ENCODE data around the gene KISS1R. TPM values are rescaled to one million over a fixed set of nuclear protein-coding genes. Genes with fewer than 3 reads are reported as not detected.
"Not testable (repeated sequence)": the region's sequence is repeated elsewhere in the genome, so short reads cannot be mapped to it uniquely, and the experiment has no call there.

Gene KISS1R
- total RNA-seq, 2 donors from 2014 or later: 17.5 to 53.1 TPM

DNA sequence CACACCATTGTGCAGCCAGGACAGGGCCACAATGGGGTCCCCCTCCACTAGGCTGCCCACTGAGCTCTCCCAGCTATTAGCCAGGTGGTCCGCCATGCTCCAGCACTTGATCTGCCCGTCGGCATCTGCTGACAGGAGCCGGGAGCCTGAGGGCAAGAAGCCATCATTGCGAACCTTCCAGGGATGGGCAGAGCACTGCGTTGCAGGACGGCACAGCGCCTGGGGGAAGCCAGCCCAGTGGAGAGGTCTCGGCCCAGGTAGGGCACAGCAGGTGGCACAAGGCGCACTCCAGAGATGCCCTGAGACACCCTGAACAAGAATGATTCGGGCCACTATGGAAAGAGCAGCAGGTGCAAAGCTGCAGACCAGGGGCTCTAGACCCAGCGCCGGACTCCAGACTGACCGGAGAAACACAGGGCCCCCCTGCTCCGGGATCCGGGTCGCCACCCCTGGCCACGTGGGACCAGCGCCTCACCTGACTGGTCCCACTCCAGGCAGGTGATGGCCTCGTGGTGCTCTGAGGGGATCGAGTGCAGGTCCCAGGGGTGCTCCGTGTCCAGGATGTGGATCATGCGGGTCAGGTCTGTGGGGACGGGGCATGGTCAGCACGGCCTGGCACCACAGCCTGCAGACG, 27.4 kb upstream of the KISS1R start:
- Mint-ChIP-seq H3K4me1 (peaks cover 5% of the 10 kb centered on the region), H3K27ac (no peak overlapping the region), H3K27me3 (no peaks in the 10 kb centered on the region), H3K4me3 (no peak overlapping the region), H3K36me3 (ENCODE audit: low read depth) (peaks cover 42% of the 10 kb centered on the region), H3K9me3 (no peaks in the 10 kb centered on the region)
- ATAC-seq (replicated peaks): no peak

DNA sequence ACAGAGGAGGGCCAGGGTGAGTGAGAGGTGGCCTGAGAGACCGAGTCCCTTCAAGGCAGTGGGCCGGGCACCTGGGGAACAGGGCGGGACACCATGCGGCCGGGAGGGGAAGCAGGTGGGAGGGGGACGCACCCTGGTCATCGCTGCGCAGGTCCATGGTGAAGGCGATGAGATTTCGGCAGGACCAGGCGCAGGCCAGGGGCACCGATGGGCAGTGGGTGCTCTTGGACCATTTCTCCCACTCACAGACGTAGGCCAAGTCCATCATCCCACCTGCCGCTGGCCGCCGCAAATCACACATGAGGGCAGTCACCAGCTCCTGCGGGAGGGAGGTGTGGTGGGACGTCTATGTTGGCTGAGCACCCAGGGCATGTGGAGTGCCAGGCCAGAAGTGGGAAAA, 26.3 kb upstream of the KISS1R start:
- H3K4me3 Mint-ChIP-seq: peak overlapping the region; percentile 66
- no peaks in the 10 kb centered on the region for H3K9me3 Mint-ChIP-seq
- peaks cover 33% of the 10 kb centered on the region for H3K36me3 Mint-ChIP-seq (ENCODE audit: low read depth)
- ATAC-seq (replicated peaks): no peak
- H3K4me1 Mint-ChIP-seq: peaks cover 5% of the 10 kb centered on the region
- H3K27ac Mint-ChIP-seq: peak overlapping the region; percentile 30
- no peaks in the 10 kb centered on the region for H3K27me3 Mint-ChIP-seq

GRCh38 chr19:891421-892200, 25.5 kb upstream of the KISS1R start:
- Mint-ChIP-seq H3K36me3 (ENCODE audit: low read depth) (peaks cover 38% of the 10 kb centered on the region), H3K4me3 (peak overlapping the region; percentile 85), H3K27ac (peak overlapping the region; percentile 99)
- not testable (repeated sequence) for H3K9me3 Mint-ChIP-seq; H3K27me3 Mint-ChIP-seq; ATAC-seq (replicated peaks); H3K4me1 Mint-ChIP-seq

GRCh38 chr19:892243-892893, 24.8 kb upstream of the KISS1R start:
- H3K27me3 Mint-ChIP-seq: no peaks in the 10 kb centered on the region
- peaks cover 5% of the 10 kb centered on the region for H3K4me1 Mint-ChIP-seq
- peak overlapping the region; percentile 99 for H3K27ac Mint-ChIP-seq
- peak overlapping the region; percentile 85 for H3K4me3 Mint-ChIP-seq
- peaks cover 38% of the 10 kb centered on the region for H3K36me3 Mint-ChIP-seq (ENCODE audit: low read depth)
- H3K9me3 Mint-ChIP-seq: no peaks in the 10 kb centered on the region
- ATAC-seq (replicated peaks): no peak

GRCh38 chr19:892894-893689, 24.0 kb upstream of the KISS1R start, which contains the start of the genes MED16 and RNU6-9:
Gene MED16 (minus strand): TSS chr19:893187. CDS start chr19:891131, 2,056 bp downstream.
Gene RNU6-9 (plus strand): TSS chr19:893484.
- Mint-ChIP-seq H3K9me3 (no peaks in the 10 kb centered on the region), H3K36me3 (ENCODE audit: low read depth) (peaks cover 38% of the 10 kb centered on the region), H3K4me3 (peak within 1 kb of the TSS; percentile 85), H3K4me1 (peaks cover 5% of the 10 kb centered on the region), H3K27me3 (no peaks in the 10 kb centered on the region), H3K27ac (peak within 1 kb of the TSS; percentile 99)
- ATAC-seq (replicated peaks): peak; percentile 94

GRCh38 chr19:896434-896833, 20.7 kb upstream of the KISS1R start:
- Mint-ChIP-seq H3K27me3 (no peaks in the 10 kb centered on the region), H3K4me3 (no peak overlapping the region), H3K9me3 (no peaks in the 10 kb centered on the region), H3K4me1 (peaks cover 5% of the 10 kb centered on the region), H3K36me3 (ENCODE audit: low read depth) (peaks cover 54% of the 10 kb centered on the region), H3K27ac (no peak overlapping the region)
- ATAC-seq (replicated peaks): no peak

DNA sequence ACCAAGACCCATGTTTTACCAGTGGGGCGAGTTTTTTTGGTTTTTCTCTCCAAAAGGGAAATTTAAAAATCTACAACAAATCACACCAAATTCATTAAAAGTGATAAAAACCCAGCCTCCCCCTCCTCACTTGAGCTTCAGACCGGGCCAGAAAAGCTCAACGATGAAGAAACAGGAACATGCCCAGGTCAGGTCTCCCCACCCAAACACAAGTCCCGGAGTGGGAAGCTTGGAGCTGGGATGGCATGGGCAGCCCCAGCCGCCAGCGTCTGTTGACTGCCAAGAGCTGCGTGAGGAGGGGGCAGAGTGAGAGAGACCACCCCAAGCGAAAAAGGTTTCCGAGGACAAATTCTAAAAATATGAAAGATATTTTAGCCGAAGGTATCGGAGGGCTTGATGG, 20.1 kb upstream of the KISS1R start:
- Mint-ChIP-seq H3K4me1 (peaks cover 5% of the 10 kb centered on the region), H3K36me3 (ENCODE audit: low read depth) (peaks cover 57% of the 10 kb centered on the region), H3K27me3 (no peaks in the 10 kb centered on the region), H3K9me3 (no peaks in the 10 kb centered on the region), H3K4me3 (no peak overlapping the region), H3K27ac (no peak overlapping the region)
- no peak for ATAC-seq (replicated peaks)

DNA sequence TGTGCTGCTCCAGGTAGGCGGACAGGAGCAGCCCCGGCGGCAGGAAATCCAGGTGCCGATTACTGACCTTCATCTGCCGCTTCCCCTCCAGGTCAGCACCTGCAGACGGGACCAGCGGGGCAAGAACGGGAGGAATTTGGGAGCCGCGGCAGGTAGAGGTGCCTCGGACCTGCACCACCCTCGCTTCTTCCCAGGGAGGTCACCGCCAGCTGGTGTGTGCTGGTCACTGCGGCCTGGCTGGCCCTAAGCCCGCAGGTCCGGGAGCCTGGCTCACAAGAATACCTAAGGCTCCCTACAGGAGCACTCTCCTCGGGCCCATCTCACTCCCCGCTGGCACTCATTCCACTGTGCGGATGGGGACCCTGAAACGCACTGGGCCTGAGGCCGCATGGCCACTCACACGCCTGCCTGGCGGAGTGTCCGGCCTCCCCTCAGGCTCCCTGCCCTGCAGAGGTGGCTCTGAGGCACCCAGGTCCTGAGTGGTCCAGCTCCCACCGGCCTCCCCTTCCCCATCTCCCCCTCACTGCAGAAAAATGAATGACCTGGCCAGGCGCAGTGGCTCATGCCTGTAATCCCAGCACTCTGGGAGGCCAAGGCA, 19.6 kb upstream of the KISS1R start:
- Mint-ChIP-seq H3K36me3 (ENCODE audit: low read depth) (peaks cover 62% of the 10 kb centered on the region), H3K27ac (no peak overlapping the region), H3K27me3 (no peaks in the 10 kb centered on the region), H3K4me1 (peaks cover 5% of the 10 kb centered on the region), H3K4me3 (no peak overlapping the region), H3K9me3 (no peaks in the 10 kb centered on the region)
- ATAC-seq (replicated peaks): no peak

DNA sequence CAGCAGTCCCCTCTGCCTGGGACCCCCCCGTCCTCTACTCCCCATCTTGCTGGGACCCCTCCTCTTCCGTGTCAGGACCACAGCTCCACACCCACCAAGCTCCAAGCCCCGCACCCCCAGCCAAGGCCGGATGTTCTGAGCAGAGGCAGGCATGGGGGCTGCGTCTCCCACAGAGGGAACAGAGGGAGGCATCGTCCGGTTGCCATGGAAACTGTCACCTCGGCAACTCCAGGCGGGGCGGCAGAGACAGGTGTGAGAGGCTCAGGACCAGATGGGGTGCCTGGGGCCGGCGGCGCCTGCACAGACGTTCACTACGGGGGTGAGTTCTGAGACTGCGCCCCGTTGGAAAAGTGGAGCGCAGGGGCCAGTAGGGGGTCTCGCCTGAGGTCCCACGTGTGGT, 18.5 kb upstream of the KISS1R start:
- Mint-ChIP-seq H3K36me3 (ENCODE audit: low read depth) (peaks cover 59% of the 10 kb centered on the region), H3K27me3 (no peaks in the 10 kb centered on the region), H3K4me1 (no peaks in the 10 kb centered on the region), H3K4me3 (no peak overlapping the region), H3K27ac (no peak overlapping the region), H3K9me3 (no peaks in the 10 kb centered on the region)
- no peak for ATAC-seq (replicated peaks)

GRCh38 chr19:899336-900042, 17.6 kb upstream of the KISS1R start:
- Mint-ChIP-seq H3K4me1 (no peaks in the 10 kb centered on the region), H3K27me3 (no peaks in the 10 kb centered on the region), H3K36me3 (ENCODE audit: low read depth) (peaks cover 65% of the 10 kb centered on the region), H3K9me3 (no peaks in the 10 kb centered on the region), H3K4me3 (no peak overlapping the region), H3K27ac (no peak overlapping the region)
- no peak for ATAC-seq (replicated peaks)

GRCh38 chr19:900043-900301, 17.2 kb upstream of the KISS1R start:
- peak; percentile 38 for ATAC-seq (replicated peaks)
- Mint-ChIP-seq H3K27ac (no peak overlapping the region), H3K36me3 (ENCODE audit: low read depth) (peaks cover 68% of the 10 kb centered on the region), H3K4me3 (no peak overlapping the region), H3K27me3 (no peaks in the 10 kb centered on the region), H3K9me3 (no peaks in the 10 kb centered on the region), H3K4me1 (no peaks in the 10 kb centered on the region)

DNA sequence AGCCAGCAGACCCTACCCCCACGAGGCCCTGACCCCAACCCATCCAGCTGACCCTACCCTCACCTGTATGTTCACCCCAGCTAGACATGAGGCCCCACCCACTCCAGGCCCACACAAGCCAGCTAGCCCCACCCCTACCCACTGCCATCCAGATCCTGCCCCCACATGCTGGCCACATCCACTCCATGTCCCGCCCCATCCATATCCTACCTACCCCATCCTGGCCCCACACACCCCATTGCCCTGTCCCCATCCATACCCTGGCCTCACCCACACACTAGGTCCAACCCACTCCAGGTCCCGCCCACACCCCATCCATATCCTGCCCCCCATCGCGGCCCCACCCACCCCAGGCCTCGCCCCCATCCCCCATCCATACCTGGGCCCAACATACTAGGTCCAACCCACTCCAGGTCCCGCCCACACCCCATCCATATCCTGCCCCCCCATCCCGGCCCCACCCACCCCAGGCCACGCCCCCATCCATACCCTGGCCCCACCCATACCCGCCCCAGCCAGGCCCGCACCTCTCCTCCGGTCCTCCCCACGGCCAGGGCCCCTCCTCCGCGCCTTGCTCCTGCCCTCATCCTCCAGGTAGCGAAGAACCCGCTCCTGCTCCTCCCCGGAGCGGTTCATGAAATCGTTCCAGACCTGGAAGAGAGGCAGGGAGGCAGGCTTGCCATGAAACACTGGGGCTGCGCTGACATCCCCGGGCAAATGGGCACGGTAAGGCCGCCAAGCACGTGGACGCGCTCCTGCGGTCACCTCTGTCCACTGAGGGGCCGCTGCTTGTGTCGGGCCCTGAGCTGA, 16.6 kb upstream of the KISS1R start:
- Mint-ChIP-seq H3K4me1 (no peaks in the 10 kb centered on the region), H3K9me3 (no peaks in the 10 kb centered on the region), H3K4me3 (no peak overlapping the region), H3K27ac (no peak overlapping the region), H3K27me3 (no peaks in the 10 kb centered on the region), H3K36me3 (ENCODE audit: low read depth) (peaks cover 68% of the 10 kb centered on the region)
- peak; percentile 67 for ATAC-seq (replicated peaks)

Data from activated T-helper 17 cell treated with anti-CD3 and anti-CD28 coated beads, Interleukin-2, amount 50 U/mL, for 72 hours (primary cell).